SU-DHL-6 (cell line): ENCODE data around the gene ELF2.
"Not testable (repeated sequence)": the region's sequence is repeated elsewhere in the genome, so short reads cannot be mapped to it uniquely, and the experiment has no call there.

Experiments
- H2AFZ ChIP-seq: fragments of 200-600 bp; sonication (generic); 2 replicates; pipeline ENCODE4 v1.6.1; 2014; ENCODE audit warnings: low read depth, mild to moderate bottlenecking, moderate library complexity, mixed read lengths, antibody characterized with exemption, low read length; ENCODE audit not compliant: severe bottlenecking
- H3F3A ChIP-seq: fragments of 200-600 bp; shearing (Covaris generic); 2 replicates; pipeline ENCODE4 v1.6.0; 2016; ENCODE audit warnings: antibody characterized with exemption, mild to moderate bottlenecking; ENCODE audit not compliant: insufficient read depth
- H3K27ac ChIP-seq: fragments of 200-600 bp; sonication (generic); 2 replicates; pipeline ENCODE4 v1.5.1; 2016; ENCODE audit warnings: low read depth, mild to moderate bottlenecking, low read length, moderate library complexity, mixed read lengths
- H3K27me3 ChIP-seq: fragments of 200-600 bp; sonication (generic), shearing (Covaris generic); 2 replicates; pipeline ENCODE4 v1.6.0; 2014; ENCODE audit warnings: mild to moderate bottlenecking, low read length
- H3K36me3 ChIP-seq: fragments of 200-600 bp; sonication (generic); 2 replicates; pipeline ENCODE4 v1.6.1; 2014; ENCODE audit warnings: mild to moderate bottlenecking, low read length, mixed read lengths
- H3K4me2 ChIP-seq: fragments of 300-600, 200-600 bp; shearing (Covaris generic), sonication (generic); 2 replicates; pipeline ENCODE4 v1.6.0; 2014; ENCODE audit warnings: low read length, low read depth, mild to moderate bottlenecking; ENCODE audit not compliant: poor library complexity, severe bottlenecking
- H3K4me3 ChIP-seq: fragments of 200-600 bp; sonication (generic); 2 replicates; pipeline ENCODE4 v1.5.1; 2014; ENCODE audit warnings: antibody characterized with exemption, low read length, mild to moderate bottlenecking, mixed read lengths; ENCODE audit not compliant: insufficient read depth, poor library complexity, severe bottlenecking
- H3K79me2 ChIP-seq: fragments of 200-600 bp; sonication (generic); 2 replicates; pipeline ENCODE4 v1.6.1; 2014; ENCODE audit warnings: mild to moderate bottlenecking, low read length, moderate library complexity; ENCODE audit not compliant: insufficient read depth
- H3K9ac ChIP-seq: fragments of 200-600 bp; sonication (generic); 2 replicates; pipeline ENCODE4 v1.7.0; 2014; ENCODE audit warnings: mild to moderate bottlenecking, low read length
- H3K9me2 ChIP-seq: fragments of 200-600 bp; sonication (generic); replicated peaks from 2 replicates; pipeline ENCODE4 v1.6.1; 2014; ENCODE audit warnings: low read length; ENCODE audit not compliant: insufficient read depth
- H3K9me3 ChIP-seq: fragments of 200-600 bp; sonication (generic); 2 replicates; pipeline ENCODE4 v1.6.1; 2014; ENCODE audit warnings: low read length, mixed read lengths; ENCODE audit not compliant: insufficient read depth
- H4K20me1 ChIP-seq: fragments of 200-600 bp; sonication (generic); 2 replicates; pipeline ENCODE4 v1.6.1; 2014; ENCODE audit warnings: low read depth, mild to moderate bottlenecking, antibody characterized with exemption, low read length, moderate library complexity, mixed read lengths
- CTCF ChIP-seq: fragments of 200-600 bp; sonication (generic); IDR thresholded peaks from one replicate; pipeline ENCODE4 v1.5.1; 2017; ENCODE audit warnings: antibody characterized with exemption, mild to moderate bottlenecking, low read length, moderate library complexity; ENCODE audit not compliant: insufficient read depth, poor library complexity, severe bottlenecking
- EZH2phosphoT487 ChIP-seq: fragments of 200-600 bp; sonication (generic), shearing (Covaris generic); conservative IDR thresholded peaks from 2 replicates; pipeline ENCODE4 v1.6.1; 2018; ENCODE audit warnings: mild to moderate bottlenecking, antibody characterized with exemption, low read length, moderate library complexity, mixed read lengths

The ELF2 gene

GRCh38 chr4:139163806-139164206, 13.2 kb downstream of the ELF2 start:
- Histone ChIP-seq H3F3A (no peaks in the 10 kb centered on the region), H2AFZ (no peak overlapping the region), H3K4me2 (no peak overlapping the region), H3K9me3 (no peaks in the 10 kb centered on the region), H3K27ac (no peak overlapping the region), H4K20me1 (no peaks in the 10 kb centered on the region), H3K9ac (no peak overlapping the region), H3K4me3 (no peak overlapping the region), H3K9me2 (no peaks in the 10 kb centered on the region), H3K79me2 (no peaks in the 10 kb centered on the region), H3K36me3 (no peaks in the 10 kb centered on the region), H3K27me3 (no peaks in the 10 kb centered on the region)
- TF ChIP-seq CTCF (no peak), EZH2phosphoT487 (no peak)

GRCh38 chr4:139157977-139158376, 19.0 kb downstream of the ELF2 start:
- not testable (repeated sequence) for H4K20me1 ChIP-seq, H3K36me3 ChIP-seq, H3K79me2 ChIP-seq, H3K4me2 ChIP-seq, H3F3A ChIP-seq, H3K27me3 ChIP-seq, H3K27ac ChIP-seq, H3K9me2 ChIP-seq, H3K9me3 ChIP-seq, H2AFZ ChIP-seq, H3K4me3 ChIP-seq, H3K9ac ChIP-seq

- no peaks in the 10 kb centered on the region for H3K9me2 ChIP-seq
- no peaks in the 10 kb centered on the region for H4K20me1 ChIP-seq
- H3K4me3 ChIP-seq, result no peak overlapping the region
- H3K9ac ChIP-seq, result no peak overlapping the region
- H3K36me3 ChIP-seq, result no peaks in the 10 kb centered on the region
- no peak overlapping the region for H2AFZ ChIP-seq
- no peaks in the 10 kb centered on the region for H3K79me2 ChIP-seq
- no peak for TF ChIP-seq CTCF
- TF ChIP-seq EZH2phosphoT487, result no peak
- H3K27ac ChIP-seq, result no peak overlapping the region
- H3K4me2 ChIP-seq, result no peak overlapping the region
- H3F3A ChIP-seq, result no peaks in the 10 kb centered on the region
- H3K9me3 ChIP-seq, result no peaks in the 10 kb centered on the region
- H3K27me3 ChIP-seq, result no peaks in the 10 kb centered on the region
Observed at GRCh38 chr4:139154952-139155557, 22.0 kb downstream of the ELF2 start.

- Histone ChIP-seq H3F3A (no peaks in the 10 kb centered on the region), H3K9me3 (no peaks in the 10 kb centered on the region), H3K9ac (no peak overlapping the region), H3K27me3 (no peaks in the 10 kb centered on the region), H3K4me2 (no peak overlapping the region), H2AFZ (no peak overlapping the region), H3K4me3 (no peak overlapping the region), H3K79me2 (no peaks in the 10 kb centered on the region), H4K20me1 (no peaks in the 10 kb centered on the region), H3K27ac (no peak overlapping the region), H3K9me2 (no peaks in the 10 kb centered on the region), H3K36me3 (no peaks in the 10 kb centered on the region)
- no peak for TF ChIP-seq EZH2phosphoT487
- no peak for TF ChIP-seq CTCF
Observed at GRCh38 chr4:139154538-139154937, 22.5 kb downstream of the ELF2 start.
